Activated CD8-positive, alpha-beta memory T cell treated with anti-CD3 and anti-CD28 coated beads, Interleukin-2, amount 50 U/mL, for 4 hours (primary cell): ENCODE measurements around the gene TMC1.
"Not testable (repeated sequence)": the region's sequence is repeated elsewhere in the genome, so short reads cannot be mapped to it uniquely, and the experiment has no call there.

Experiments used
- DNase-seq: peaks from one replicate; pipeline ENCODE4 v3.0.0-alpha.2; 2020

Gene TMC1

DNA sequence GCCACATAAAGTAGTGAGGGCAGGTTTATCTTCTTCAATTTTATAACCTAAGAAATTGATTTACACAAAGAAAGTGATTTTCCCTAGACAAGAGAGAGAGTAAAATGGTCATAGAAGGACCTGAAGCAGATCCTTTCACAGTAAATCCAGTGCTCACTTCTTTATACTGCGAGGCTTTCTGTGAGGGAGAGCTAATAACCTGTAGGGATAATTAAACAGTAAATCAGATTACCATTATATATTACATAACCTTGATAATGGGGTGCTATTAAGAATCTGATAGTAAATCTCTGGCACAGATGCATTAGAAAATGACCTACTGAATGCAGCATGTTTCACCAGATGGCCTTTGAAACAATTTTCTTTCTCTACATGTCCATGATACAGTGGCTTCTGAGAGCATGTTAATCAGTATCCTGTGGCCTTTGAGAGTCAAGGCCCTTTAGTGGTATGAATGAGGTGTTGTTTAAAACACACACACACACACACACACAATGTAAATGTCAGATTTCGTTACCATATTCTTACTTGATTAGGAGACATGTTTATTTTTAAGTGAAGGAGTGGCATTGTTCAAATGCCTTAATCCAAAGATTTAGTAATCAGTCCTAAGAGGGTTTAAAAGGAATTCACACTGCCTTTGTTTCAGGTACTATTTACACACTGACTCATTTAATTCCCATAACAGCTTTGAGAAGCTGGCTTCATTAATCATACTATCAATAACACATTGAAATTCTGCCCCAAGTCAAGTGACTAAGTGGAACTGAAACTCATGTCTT lies 306.7 kb downstream of the TMC1 start:
- DNase-seq: no peak

DNA sequence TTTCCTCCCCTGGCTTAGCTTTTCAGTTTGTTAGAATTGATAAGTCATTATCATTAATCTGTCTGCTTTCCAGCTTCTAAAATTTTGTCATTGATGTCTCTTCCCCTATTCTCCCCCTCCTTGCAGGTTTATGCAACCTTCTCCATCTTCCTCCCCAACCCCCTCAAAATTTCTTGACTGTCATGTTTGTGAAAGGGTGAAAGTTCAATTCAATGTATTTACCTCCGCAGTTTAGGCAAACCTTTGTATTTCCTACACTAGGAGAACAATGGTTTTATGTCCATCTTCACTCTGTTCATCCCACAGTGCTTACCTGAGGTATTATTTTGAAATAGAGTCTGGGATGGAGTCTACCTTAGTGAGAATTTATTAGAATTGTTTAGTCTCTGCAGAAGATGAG lies 313.6 kb downstream of the TMC1 start:
- DNase-seq: no peak

DNA sequence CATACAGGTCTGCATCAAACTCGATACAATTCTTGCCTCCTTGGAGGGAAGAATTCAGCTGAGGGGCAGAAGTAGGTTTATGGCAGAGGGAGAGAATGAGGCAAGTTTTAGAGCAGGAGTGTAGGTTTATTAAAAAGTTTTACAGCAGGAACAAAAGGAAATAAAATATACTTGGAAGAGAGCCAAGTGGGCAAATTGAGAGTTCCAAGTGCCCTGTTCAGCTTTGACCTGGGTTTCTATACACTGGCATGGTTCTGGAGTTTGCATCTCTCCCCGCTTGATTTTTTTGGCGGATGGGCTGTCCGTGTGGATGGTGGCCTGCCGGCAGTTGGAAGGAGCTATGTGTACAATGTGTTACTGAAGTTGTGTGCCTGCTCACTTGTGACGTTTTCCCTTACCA lies 315.4 kb downstream of the TMC1 start:
- no peak for DNase-seq

DNA sequence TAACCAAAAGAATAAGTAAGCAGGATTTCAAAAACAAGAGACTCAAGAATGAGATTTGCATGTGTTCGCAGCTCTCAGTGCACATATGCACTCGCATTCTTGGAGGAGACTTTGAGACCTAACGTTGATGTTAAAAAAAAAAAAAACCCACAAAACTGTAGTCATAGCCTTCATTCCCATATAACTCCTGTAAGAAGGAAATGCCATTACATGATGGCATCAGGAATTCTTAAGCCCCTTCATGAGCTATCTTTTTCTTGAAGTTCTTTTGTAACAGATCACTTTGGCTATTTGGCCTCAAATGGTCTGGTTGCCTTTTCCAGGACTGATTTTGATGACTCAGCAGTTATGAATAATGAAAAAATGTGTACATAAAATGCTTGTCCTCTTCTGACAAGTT lies 317.7 kb downstream of the TMC1 start:
- DNase-seq: no peak

DNA sequence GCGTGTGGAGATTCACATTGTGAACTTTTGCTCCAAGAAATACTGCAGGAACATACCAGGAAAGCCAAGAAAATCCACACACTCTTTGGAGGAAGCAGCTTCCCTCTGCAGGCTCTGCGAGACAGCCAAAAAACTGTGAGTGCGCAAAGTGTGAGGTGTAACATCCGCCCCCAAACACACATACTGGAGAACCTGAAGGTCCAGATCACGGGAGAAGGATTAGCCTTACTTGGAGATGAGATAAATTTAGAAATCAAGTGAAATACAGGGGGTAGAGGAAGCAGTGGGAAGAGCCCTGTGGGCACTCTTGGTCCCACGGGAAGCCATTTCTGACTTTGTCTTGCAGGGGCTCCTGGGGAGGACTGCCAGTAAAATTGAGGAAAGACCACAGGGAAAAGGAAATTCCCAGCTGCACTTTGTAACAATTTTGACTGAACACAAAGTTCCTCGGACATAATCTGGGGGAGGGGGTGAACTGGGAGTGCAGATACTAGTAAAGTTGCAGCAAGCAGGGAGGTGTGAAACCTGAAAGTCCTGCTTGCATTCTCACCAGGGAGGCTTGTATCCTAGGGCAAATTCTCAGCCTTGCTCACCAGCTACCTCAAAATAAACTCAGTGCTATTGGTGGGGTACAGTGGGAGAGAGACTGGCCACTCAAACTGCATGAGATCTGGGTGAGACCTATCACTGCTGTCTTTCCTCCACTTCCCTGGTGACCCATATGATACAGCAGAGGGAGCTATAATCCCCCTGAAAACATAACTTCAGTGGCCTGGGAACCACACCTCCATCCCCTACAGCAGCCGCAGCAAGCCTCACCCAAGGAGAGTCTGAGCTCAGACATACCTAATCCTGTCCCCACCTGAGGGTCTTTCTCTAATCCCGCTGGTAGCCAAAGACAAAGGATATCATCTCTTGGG lies 322.4 kb downstream of the TMC1 start:
- no peak for DNase-seq

DNA sequence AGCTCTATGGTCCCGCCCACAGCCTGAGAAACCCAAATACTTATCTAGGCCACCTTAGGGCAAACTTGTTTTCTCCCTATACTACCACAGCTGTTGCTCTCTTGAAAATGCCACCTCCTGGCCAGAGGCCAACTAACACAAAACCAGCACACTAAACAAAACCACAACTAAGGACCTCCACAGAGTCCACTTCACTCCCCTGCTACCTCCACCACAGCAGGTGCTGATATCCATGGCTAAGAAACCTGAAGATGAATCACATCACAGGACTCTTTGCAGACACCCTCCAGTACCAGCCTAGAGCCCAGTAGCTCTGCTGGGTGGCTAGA lies 323.0 kb downstream of the TMC1 start:
- DNase-seq: no peak

DNA sequence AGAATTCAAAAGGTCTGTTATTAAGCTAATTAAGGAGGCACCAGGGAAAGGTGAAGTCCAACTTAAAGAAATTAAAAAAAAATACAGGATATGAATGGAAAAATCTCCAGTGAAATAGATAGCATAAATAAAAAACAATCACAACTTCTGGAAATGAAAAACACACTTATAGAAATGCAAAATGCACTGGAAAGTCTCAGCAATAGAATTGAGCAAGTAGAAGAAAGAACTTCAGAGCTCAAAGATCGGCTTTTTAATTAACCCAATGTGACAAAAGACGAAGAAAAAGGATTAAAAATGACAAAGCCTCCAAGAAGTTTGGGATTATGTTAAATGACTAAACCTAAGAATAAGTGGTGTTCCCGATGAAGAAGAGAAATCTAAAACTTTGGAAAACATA lies 323.6 kb downstream of the TMC1 start:
- DNase-seq: not testable (repeated sequence)

DNA sequence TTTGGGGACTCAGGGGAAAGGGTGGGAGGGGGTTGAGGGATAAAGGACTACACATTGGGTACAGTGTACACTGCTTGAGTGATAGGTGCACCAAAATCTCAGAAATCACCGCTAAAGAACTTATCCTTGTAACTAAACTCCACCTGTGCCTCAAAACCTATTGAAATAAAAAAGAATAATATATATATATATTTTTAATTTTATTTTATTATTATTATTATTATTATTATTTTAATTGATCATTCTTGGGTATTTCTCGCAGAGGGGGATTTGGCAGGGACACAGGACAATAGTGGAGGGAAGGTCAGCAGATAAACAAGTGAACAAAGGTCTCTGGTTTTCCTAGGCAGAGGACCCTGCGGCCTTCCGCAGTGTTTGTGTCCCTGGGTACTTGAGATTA lies 328.8 kb downstream of the TMC1 start:
- not testable (repeated sequence) for DNase-seq

DNA sequence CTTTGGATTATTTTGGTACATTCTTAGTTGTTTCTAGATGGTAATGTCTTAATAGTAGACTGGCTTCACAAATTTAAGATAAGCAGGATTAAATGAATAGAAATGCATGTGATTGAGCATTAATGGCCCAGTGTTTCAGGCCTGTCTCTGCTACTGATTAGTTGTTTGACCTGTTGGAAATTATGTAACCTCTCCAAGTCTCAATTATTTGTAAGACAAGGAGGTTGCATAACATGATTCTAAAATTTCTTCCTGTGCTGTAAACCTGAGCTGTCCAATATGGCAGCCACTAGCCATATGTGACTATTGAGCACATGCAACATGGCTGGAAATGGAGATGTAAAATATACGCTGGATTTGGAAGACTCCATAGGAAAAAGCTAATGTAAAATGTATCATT lies 333.9 kb downstream of the TMC1 start:
- no peak for DNase-seq

DNA sequence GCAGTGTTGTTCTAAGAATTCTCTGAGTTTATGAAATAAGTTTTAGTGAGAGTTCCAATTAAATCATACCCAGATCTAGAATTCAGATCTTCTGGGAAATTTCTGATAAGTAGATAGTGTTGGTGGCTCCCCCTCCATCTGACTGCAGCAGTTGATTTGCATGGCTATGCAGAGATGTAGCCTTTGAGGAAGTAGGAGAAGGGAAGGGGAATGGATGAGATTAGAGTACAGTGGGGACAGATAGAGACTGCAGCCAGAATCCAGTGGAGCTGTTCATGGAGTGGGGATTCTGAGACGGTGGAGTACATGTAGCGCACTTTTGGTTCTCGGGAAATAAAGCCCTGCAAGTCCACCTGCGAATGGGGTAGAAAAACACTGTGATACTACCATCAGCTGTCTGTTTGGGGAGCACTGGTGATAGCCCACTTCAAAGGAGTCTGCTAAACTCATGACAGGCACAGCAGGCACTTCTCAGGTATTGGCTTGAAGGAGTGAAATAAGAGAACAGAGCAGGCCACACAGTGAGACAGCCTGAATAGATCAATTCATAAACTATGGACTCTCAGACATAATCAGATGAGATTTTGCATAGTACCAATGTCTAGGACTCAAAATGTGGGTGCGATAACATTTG lies 334.6 kb downstream of the TMC1 start:
- DNase-seq: no peak

DNA sequence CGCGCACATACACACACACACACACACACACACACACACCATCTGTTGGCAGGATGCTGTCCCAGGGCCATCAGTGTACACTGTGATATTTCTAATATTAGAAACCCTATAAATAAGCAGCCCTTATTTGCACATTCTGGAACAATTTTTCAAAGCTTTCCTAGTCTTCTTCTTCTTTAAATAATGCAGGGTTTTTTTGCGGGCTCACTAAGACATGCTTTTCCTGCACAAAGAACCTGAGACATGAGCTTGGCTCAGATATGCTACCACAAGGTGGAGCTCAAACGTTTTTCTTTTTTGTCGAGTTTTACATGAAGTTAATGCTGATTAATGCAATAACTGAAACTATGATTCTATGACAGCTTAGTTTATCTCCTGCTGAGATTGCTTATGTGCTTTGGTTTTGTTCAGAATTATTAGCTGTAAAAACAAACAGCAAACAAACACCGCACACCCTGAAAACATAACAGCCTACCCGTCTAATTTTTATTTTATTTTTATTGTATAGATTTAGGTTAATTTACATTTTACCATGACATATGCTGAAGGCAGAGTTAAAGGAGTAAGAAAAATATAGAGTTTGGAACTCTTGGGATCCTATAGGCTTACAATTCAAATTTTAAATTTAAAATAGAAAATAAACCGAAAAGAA lies 335.7 kb downstream of the TMC1 start:
- no peak for DNase-seq

DNA sequence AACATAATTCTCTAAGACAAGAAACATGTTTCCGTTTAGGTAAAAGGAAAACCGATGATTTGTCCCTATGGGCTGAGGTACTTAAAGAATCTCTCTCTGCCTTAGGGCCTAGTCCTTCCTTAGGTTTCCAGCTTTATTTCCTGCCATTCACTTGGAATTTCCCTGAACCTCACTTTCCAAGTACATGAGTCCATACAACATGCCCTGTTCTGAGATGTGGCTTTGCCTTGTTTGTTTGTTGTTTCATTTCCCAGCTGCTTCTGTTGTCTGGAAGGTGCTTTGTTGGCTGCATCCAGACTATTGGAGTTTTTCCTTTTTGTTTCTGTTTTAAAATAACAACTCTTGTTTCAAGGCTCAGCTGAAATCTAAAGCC lies 336.2 kb downstream of the TMC1 start:
- no peak for DNase-seq

DNA sequence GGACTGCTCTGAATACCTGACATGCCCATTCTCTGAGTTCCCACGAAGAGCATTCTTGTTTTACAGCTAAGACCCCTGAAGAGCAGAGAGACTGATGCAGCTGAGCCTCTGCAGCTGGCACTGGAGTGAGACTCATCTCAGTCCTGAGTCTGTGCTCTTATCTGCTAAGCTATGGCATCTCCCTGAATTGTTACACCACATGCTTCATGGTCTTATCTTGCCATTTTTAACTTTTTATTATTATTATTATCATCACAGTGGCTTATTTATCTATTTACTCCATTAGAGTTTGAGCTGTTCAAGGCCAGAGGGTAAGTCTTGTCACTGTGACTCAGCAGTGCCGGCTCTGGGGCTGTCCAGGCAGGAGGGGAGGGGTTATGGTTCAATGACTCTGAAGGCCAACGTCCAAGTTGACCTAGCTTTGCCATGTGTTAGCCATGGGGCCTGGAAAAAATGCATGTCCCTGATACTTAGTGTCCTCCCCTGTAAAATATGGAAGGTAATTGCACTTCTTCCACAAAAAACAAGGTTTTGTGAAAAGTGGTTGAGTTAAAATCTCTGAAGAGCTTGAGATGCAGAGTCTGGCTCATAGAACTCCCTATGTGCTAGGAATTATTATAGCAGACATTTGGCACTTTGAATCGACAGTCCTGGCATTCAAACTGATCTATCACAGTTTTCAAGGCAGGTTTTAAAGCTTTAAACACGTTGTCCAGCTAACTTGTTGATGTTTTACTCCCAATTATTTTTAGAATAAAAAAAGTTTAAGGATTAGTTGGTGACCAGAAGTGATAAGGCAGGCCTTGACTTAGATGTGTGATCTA lies 336.9 kb downstream of the TMC1 start:
- DNase-seq: no peak

DNA sequence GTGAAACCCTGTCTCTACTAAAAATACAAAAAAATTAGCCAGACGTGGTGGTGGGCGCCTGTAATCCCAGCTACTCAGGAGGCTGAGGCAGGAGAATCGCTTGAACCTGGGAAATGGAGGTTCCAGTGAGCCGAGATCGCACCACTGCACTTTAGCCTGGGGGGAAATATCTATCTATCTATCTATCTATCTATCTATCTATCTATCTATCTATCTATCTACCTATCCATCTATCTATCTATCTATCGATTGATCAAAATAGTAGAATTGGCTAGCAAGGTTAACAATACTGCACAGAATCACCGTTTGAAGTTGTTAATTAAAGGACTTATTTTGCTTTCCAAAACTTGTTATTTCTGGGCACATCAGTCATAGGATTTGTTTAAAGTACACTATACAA lies 341.4 kb downstream of the TMC1 start:
- not testable (repeated sequence) for DNase-seq

DNA sequence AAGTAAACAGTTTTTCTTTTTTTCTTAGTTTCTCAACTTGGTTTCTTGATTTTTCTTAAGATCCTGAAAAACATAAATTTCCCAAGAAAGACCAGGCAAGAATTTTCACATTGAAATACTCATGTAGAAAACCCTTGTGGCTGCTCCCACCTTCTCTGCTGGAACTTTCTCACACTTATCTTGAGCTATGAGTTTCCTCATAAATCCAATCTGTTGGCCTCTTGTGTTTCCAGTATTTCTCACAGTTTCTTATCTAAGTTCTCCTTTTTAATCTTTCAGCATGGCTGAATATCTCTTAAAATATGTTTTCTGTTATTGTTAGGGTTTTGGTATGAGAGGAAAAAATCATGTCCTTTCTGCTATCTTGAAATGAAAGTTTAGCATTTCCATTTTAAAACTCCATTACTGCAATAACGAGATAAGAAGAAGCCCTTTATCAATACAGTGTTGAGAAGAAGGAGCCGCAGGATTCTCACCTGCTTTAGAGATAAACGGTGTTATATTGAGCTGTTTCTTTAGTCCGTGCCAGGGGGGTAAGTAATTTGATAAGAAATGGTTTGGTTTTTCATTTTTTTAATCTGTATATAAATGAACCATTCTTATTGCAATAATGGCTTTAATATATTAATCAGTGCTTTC lies 342.2 kb downstream of the TMC1 start:
- no peak for DNase-seq

DNA sequence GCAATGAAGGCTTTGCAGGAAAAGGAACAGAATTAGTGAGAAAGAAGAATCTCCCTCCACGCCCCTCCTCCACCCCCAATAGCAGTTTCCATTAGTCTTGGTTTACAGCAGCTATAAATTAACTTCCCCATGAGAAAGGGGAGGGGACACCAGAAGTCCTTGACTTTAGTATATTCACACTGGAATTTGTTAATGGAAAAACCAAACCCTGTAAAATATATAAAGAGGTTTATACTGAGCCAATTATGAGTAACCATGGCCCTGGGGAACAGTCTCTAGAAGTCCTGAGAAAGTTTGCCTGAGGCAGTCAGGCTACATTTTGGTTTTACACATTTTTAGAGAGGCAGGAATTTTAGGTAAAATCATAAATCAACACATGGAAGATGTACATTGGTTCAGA lies 342.9 kb downstream of the TMC1 start:
- DNase-seq: no peak

DNA sequence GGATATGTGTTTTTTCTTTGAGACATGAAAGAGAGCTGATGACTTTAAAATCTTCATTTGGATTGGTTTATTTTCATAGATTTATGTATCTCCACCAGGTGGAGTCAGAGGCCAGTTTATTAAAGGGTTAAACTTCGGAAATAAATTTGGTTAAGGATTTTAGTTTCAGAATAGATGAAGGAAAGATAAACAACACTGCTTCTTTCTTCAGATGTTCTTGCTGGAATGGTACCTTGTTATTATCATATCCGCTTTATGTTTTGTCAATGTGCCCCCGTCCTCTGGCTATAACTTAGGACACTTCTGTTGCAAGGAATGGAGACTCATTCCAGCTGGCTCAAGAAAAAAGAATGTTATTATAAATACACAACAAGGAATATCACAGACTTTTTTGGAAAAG lies 350.3 kb downstream of the TMC1 start:
- no peak for DNase-seq

DNA sequence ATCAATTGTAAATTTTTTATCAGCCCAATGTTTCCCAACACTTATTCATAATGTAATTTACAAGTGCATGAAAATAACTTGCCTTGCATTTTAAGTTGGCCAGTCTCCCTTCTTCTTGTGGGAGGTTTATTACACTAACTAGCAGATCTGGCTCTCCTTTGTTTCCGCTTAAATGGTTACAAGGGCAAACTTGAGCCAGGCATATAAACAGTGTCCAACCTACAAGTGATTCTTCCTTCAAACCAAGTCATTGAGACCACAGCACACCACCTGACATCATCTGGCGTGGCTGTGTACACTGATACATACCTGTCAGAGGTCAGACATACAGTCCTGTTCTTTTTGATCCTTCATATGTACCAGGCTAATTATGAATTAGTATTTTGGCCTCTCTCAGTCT lies 351.3 kb downstream of the TMC1 start:
- no peak for DNase-seq

DNA sequence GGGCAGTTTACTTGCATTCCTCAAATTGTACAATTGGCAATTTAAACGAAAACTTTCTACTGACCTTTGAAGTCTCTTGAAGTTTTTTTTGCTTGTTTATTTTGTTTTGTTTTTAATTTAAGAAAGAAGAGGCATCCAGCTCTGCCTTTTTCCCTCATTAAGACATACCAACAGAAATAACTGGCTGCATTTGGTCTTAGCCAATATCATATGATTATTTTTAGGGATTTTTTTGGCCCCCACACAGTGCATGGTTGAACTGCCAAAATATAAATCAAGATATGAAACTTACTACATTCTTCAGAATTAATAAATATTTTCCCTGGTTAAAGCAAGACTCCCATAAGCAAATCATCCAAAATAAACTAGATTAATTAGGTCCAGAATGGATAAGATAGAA lies 352.0 kb downstream of the TMC1 start:
- DNase-seq: no peak

DNA sequence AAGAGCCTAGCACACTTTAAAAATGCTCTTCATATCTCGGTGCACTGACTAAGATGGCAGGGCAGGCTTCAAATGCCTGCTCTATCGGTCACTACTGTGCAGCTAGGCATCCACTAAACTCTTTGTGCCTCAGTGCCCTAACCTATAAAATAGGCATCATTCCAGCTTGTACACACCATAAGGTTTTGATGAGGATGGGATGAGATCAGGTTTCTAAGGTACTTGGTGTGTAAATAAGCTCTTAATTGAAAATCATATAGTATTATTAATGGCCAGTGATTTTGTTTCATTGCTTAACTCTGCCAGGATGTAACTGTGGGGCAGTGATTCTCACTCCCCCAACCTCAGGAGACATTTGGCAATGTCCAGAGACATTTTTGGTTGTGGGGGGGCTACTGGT lies 352.9 kb downstream of the TMC1 start:
- no peak for DNase-seq

DNA sequence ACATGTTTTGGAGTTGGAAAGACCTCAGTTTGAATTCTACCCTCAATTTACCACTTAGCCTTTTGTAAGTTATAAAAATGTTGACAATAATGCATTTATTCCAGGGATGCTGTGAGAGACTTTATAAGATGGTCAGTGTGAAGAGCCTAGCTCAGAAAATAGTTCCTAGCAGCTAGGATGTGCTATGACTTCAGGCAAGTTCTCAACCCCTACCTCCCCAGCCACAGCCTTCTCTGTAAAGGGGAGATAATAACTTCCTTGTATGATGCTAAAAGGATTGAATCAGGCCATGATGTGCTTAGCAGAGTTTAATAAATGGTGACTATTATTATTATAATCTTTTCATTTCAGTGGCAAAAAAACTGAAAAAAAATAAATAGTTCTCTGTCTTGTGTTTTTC lies 353.8 kb downstream of the TMC1 start:
- no peak for DNase-seq

DNA sequence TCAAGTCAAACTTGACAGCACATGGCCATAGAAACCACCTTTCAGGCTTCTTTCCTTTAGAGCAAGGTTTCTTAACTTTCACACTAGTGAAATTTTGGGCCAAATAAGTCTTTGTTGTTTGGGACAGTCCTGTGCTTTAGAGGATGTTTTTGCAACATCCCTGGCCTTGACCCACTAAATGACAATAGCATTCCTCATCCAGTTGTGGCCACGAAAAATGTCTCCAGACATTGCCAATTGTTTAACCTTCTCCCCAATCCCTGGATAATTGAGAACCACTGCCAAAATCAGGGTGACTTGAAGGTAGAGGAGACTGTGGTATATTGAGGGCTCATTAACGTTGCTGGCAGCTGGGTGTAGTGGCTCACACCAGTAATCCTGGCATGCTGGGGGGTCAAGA lies 359.4 kb downstream of the TMC1 start:
- DNase-seq: no peak
